Measurements from ENCODE around the gene RGP1. TPM values are rescaled to one million over a fixed set of nuclear protein-coding genes. Genes with fewer than 3 reads are reported as not detected.

Gene RGP1
- total and polyA plus RNA-seq, 9 of the 15 experiments (the other 6 are each of a cell fraction or from before 2014, with no cell fraction given) = 0.42 to 13.8 (median 6.7) TPM

- TF ChIP-seq MGA (IDR thresholded peaks at IDR 0.05) (no peak), E2F4 (CRISPR knock-in tag; IDR thresholded peaks at IDR 0.05; ENCODE audit: low read depth) (no peak), ZBTB2 (IDR thresholded peaks at IDR 0.05) (no peak)
- TF ChIP-seq, protein P1, sequence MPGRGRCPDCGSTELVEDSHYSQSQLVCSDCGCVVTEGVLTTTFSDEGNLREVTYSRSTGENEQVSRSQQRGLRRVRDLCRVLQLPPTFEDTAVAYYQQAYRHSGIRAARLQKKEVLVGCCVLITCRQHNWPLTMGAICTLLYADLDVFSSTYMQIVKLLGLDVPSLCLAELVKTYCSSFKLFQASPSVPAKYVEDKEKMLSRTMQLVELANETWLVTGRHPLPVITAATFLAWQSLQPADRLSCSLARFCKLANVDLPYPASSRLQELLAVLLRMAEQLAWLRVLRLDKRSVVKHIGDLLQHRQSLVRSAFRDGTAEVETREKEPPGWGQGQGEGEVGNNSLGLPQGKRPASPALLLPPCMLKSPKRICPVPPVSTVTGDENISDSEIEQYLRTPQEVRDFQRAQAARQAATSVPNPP (IDR thresholded peaks at IDR 0.05; ENCODE audit: borderline replicate concordance, insufficient read depth, insufficient read length) = no peak
Measured at GRCh38 chr9:35743452-35743851, 5.6 kb upstream of the RGP1 start (continued).
